ENCODE measurements around the gene TCF12.
"Not testable (repeated sequence)": the region's sequence is repeated elsewhere in the genome, so short reads cannot be mapped to it uniquely, and the experiment has no call there.

Gene TCF12

DNA sequence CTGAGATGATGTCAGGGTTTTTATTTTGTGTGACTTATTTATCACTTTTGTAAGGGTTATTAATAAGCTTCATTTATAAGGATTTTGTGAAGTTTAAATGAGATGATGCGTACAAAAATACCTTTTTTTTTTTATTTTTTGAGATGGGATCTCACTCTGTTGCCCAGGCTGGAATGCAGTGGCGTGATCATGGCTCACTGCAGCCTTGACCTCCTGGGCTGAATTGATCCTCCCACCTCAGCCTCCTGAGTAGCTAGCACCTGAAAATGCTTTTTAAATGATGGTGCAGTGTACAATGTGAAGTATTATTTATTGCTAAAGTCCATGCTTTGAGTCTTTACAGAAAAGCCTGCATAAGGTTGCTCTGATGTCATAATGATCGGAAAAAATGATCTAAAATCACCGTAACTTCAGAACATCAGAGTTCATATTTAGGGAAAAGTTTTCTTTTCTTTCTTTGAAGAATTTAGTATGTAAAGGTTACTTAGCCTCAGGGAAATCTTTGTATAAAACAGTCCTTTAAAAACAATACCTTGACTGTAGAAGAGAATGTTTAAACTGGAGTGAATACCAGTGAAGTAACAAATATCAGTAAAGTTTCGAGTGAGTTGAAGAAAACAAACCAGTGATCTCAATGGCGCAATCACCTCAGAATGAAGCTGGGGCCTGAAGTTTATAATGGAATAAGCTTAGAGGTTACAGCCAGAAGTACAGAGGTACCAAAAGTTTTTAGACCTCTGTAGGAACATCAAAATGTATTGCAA is 29.7 kb downstream of the TCF12 start:
- DNase-seq, result no peak

- no peak for DNase-seq
These were observed 30.3 kb downstream of the TCF12 start for GRCh38 chr15:56948764-56949101.

DNA sequence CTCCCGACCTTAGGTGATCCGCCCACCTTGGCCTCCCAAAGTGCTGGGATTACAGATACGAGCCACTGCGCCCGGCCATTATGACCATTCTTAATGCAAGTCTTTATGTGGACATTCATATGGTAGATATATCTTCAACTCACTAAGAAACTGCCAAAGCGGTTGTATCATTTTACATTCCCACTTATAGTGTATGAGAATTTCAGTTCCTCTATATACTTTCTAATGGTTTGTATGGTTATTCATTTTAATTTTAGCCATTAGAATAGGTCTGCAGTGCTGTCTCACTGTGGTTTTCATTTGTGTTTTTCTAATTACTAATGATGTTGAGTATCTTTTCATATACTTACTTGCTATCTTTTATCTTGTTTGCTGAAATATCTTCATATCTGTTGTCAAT is 32.5 kb downstream of the TCF12 start:
- DNase-seq, result no peak

DNA sequence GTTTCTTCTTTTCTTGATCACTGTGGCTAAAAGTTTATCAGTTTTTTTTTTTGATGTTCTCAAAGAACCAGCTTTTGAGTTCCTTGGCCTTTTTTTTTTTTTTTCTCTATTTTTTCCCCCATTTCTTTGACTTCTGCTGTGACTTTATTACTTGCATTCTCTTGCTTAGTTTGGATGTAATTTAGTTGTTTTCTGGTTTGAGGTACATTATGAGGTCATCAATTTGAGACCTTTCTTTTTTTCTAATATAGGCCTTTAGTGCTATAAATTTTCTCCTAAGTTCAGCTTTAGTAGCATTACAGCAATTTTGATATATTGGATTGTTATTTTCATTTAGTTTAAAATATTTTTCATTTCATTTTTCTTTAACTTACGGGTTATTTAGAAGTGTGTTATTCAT is 35.3 kb downstream of the TCF12 start:
- DNase-seq, result no peak

GRCh38 chr15:56955011-56955410 is 36.6 kb downstream of the TCF12 start:
- DNase-seq, result not testable (repeated sequence)

DNA sequence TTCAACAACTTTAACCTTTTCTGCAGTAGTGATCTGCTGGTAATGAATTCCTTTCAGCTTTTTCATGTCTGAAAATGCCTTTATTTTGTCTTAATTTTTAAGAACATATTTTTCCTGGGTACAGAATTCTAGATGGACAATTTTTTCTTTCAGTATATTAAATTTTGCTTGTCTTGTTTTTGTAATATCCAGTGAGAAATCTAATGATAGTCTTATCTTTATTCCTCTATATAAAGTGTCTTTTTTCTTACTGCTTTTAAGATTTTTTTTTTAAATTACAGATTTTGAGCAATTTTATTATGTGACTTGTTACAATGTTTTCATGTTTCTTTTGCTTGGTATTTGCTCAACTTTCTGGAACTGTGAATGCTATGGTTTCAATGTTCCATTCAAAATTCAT is 38.1 kb downstream of the TCF12 start:
- DNase-seq, result no peak

GRCh38 chr15:56957812-56958406 is 39.5 kb downstream of the TCF12 start:
- DNase-seq, result no peak

GRCh38 chr15:56959318-56959648 is 40.8 kb downstream of the TCF12 start:
- DNase-seq, result no peak

GRCh38 chr15:56960116-56960515 is 41.7 kb downstream of the TCF12 start:
- no peak for DNase-seq

DNA sequence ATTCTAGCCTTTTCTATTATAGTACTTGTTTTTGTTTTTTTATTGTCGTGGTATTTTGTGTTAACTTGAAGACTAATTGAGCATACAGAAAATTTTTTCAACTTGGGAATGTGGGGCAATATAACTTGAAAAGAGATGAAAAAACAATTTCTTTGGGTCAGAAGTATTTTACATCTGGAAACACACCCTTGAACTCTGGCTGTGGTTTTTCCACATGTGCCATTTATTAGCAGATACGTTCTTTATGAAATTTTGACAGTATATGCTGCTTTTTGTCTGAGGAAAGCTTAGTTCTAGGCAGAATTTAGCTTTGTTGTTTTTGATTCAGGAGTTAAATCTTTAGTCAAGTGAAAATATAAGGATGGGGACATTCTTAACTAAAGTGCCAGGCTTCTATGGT is 44.7 kb downstream of the TCF12 start:
- DNase-seq, result no peak

- peak; percentile 48 for DNase-seq
These were observed 45.3 kb downstream of the TCF12 start for GRCh38 chr15:56963710-56964109.

DNA sequence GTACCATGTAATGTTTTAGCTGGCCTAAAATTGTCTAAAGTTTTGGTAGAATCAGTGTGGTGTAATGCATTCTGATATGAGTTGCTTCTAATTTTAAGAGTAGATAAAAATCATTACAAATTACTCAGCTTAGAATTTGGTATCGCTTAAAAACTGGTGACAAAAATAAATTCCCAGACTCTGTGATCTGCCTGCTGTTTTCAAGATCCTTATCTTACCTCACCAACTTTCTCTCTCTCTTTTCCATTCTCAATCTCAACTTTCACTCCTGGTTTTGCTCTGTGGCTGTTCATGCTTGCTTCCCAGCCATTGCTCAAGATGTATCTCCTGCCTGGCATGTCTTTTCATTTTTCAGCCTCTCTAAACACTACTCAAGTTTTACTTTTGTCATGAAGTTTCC is 45.7 kb downstream of the TCF12 start:
- DNase-seq, result no peak

GRCh38 chr15:56965231-56966013 is 47.0 kb downstream of the TCF12 start:
- no peak for DNase-seq

DNA sequence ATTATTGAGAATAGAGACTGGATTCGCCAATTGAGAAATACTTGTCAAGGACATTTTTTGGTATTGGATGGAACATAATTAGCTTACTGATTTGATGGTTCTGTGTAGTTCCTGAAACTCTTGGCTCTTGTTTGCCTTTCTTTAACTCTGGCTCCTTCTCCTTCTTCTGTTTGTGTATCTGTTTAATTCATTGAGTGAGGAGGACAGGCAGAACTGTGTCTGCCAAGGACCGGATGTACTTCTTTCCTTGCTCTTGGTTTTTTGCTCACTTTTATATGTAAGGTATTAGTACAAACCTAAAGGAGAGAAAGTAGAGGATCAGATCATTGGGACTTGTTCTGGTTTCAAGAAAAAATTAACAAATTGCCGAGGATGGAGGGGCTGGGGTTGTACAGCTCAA is 48.9 kb downstream of the TCF12 start:
- no peak for DNase-seq

DNA sequence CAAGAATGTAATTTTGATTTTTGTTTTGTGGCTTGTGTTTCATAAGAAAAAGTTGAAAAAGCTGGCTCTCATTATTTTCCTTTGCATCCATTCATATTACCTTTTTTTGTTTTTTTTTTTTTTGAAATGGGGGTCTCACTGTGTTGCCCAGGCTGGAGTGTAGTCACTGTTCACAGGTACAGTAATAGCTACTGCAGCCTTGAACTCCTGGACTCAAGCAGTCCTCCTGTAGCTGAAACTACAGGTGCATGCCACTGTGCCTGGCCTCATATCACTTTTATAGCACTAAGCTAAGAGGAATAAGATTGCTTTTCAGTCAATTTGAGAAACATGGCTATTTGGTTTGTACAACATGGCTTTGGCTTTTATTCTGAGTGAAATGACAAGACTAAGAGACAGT is 49.8 kb downstream of the TCF12 start:
- DNase-seq, result no peak

DNA sequence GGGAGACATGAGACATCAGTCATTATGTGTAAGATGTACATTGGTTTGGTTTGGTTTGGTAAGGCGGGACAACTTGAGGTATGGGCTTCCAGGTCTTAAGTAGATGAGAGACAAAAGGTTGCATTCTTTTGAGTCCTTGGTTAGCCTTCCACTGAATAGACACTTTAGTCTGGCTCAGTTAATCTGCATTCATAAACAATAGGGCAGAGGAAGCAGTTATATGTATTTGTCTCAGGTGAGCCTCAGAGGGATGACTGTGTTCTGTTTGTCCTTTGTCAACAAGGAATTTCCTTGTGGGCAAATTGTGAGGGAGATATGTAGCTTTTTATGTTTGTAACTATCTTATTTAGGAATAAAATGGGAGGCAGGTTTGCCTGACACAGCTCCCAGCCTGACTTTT is 50.4 kb downstream of the TCF12 start:
- no peak for DNase-seq

GRCh38 chr15:56969265-56969895 is 50.9 kb downstream of the TCF12 start:
- no peak for DNase-seq

DNA sequence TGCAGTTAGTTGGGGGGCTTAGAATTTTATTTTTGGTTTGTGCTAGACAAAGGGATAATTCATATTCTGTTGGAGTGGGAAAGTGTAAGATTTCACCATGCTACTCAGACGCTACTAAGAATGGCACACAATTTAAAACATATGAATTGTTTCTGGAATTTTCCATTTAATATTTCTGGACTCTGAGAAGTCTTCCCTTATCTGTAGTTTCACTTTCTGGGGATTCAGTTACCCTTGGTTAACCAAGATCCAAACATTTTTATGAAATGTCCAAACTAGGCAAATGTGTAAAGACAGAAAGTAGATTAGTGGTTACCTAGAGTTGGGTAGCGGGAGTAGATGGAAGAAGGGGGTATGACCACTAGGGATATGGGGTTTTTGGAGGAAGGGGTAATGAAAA is 53.1 kb downstream of the TCF12 start:
- no peak for DNase-seq

DNA sequence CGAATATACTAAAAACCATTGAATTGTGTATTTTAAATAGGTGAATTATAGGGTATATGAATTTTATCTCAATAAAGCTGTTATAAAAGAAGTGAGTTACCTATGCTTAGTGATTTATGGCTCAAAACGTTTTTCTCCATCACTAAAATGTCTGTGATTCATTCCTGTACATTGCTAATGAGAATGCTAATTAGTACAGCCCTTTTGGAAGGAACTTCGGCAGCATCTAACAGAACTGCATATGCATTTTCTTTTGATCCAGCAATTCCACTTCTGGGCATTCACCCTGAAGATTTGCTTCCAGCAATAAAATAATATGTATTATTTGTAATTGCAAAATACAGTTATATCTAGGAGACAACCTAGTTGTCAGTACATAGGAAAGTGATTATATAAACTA is 53.6 kb downstream of the TCF12 start:
- DNase-seq, result no peak

DNA sequence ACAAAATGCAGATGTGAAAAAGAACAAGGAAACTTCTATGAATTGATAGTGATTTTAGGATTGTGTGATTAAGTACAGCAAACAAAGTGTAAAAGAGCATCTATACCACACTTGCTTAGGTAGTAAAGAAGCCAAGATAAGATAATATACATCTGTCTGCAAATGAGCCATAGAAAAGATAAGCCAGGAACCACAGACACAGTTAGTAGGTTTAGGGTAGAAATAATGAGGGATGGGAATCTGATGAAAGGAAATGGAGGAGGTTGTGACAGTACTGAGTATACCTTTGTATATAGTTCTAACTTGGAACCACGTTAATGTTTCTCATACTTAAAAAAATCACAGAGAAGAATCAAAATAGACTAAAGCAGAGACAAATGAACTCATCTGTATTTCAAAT is 54.0 kb downstream of the TCF12 start:
- no peak for DNase-seq

DNA sequence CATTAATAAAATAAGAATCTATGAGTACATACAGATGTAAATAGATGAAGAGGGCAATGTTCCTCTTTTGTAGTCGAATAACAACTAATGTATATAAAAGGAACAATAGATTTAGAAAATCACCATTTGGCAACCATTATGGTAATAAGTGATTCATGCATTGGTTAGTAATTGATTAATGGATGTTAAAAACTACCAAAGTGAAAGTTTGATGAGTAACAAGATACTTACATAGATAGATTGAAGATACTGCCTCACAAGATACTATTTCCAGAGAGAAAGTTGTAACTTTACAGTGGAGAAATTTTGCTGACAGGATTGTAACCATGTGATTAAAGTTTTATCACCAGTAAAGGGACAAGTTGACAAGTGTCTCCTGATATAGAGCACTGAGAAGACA is 55.0 kb downstream of the TCF12 start:
- no peak for DNase-seq

DNA sequence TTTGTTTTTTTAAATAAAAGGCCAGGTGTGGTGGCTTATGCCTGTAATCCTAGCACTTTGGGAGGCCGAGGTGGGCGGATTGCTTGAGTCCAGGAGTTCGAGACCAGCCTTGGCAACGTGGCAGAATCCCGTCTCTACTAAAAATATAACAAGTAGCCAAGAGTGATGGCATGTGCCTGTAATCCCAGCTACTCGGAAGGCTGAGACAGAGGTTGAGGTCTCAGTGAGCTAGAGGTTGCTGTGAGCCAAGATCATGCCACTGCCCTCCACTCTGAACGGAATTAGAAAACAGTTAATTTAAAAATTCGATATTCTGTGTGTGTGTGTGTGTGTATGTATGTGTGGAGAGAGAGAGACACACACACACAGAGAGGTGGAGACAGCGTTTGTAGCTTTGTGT is 58.8 kb downstream of the TCF12 start:
- no peak for DNase-seq

- no peak for DNase-seq
These were observed 60.6 kb downstream of the TCF12 start for GRCh38 chr15:56978898-56979662.

Data from NCI-H446 treated with DMSO at 0.1 percent for 48 hours (cell line).